Mesenchymal stem cell (in vitro differentiated cells and primary cell): ENCODE results near the gene SEC63.
"Not testable (repeated sequence)": the region's sequence is repeated elsewhere in the genome, so short reads cannot be mapped to it uniquely, and the experiment has no call there.

ENCODE experiments used
- DNase-seq: peaks from one replicate; pipeline ENCODE4 v3.0.0-alpha.2; 2013
- H2AFZ ChIP-seq: one replicate; pipeline ENCODE4 v1.6.1; 2013; ENCODE audit warnings: low read depth, mild to moderate bottlenecking, control low read depth, inconsistent platforms, low read length, moderate library complexity
- H2AK5ac ChIP-seq: 2 replicates; pipeline ENCODE4 v1.6.1; 2013; ENCODE audit warnings: low read length, moderate library complexity, mild to moderate bottlenecking, inconsistent platforms; ENCODE audit not compliant: severe bottlenecking
- H2BK120ac ChIP-seq: one replicate; pipeline ENCODE4 v1.6.1; 2013; ENCODE audit warnings: low read depth, mild to moderate bottlenecking, inconsistent platforms, low read length, moderate library complexity
- H2BK12ac ChIP-seq, 2 experiments: one replicate each; pipeline ENCODE4 v1.6.1; 2013; ENCODE audit warnings: inconsistent platforms in 2 of 2, low read length in 2 of 2, mild to moderate bottlenecking in 2 of 2, moderate library complexity in 2 of 2, control low read depth in 1 of 2
- H2BK15ac ChIP-seq: one replicate; pipeline ENCODE4 v1.6.1; 2013; ENCODE audit warnings: mild to moderate bottlenecking, low read depth, inconsistent platforms; ENCODE audit not compliant: poor library complexity, severe bottlenecking
- H2BK5ac ChIP-seq: 2 replicates; pipeline ENCODE4 v1.6.1; 2013; ENCODE audit warnings: low read depth, mild to moderate bottlenecking, low read length, control low read depth, inconsistent platforms; ENCODE audit not compliant: poor library complexity, severe bottlenecking
- H3K14ac ChIP-seq, 2 experiments: one replicate each; pipeline ENCODE4 v1.6.1; 2013; ENCODE audit warnings: inconsistent platforms in 2 of 2, low read length in 2 of 2, control low read depth in 1 of 2, mild to moderate bottlenecking in 1 of 2, moderate library complexity in 1 of 2
- H3K18ac ChIP-seq, 2 experiments: one replicate each; pipeline ENCODE4 v1.6.1; 2013; ENCODE audit warnings: inconsistent platforms in 2 of 2, low read length in 2 of 2, control low read depth in 1 of 2, low read depth in 1 of 2, mild to moderate bottlenecking in 1 of 2
- H3K23ac ChIP-seq, 2 experiments: one replicate each; pipeline ENCODE4 v1.6.1; 2013; ENCODE audit warnings: inconsistent platforms in 2 of 2, low read length in 2 of 2, mild to moderate bottlenecking in 2 of 2, moderate library complexity in 2 of 2, control low read depth in 1 of 2
- H3K27ac ChIP-seq: 2 replicates; pipeline ENCODE4 v1.5.1; 2013; ENCODE audit warnings: mild to moderate bottlenecking, moderate library complexity, low read length, control low read depth, inconsistent platforms; ENCODE audit not compliant: poor library complexity, severe bottlenecking
- H3K27me3 ChIP-seq, 2 experiments: 2 replicates each; pipeline versions ENCODE4 v1.6.1 to v1.7.0; 2013; ENCODE audit warnings: low read length in 2 of 2, mild to moderate bottlenecking in 2 of 2, moderate library complexity in 2 of 2, control low read depth in 1 of 2, inconsistent platforms in 1 of 2; ENCODE audit not compliant: control insufficient read depth in 1 of 2, insufficient read depth in 1 of 2
- H3K36me3 ChIP-seq, 2 experiments: 2 replicates each; pipeline versions ENCODE4 v1.6.1 to v1.7.0; 2013; ENCODE audit warnings: low read length in 2 of 2, control low read depth in 1 of 2, inconsistent platforms in 1 of 2, low read depth in 1 of 2, mild to moderate bottlenecking in 1 of 2; ENCODE audit not compliant: insufficient read depth in 2 of 2, control insufficient read depth in 1 of 2
- H3K4ac ChIP-seq, 2 experiments: one replicate each; pipeline ENCODE4 v1.6.1; 2013; ENCODE audit warnings: inconsistent platforms in 2 of 2, low read length in 2 of 2, mild to moderate bottlenecking in 2 of 2, moderate library complexity in 2 of 2, control low read depth in 1 of 2, low read depth in 1 of 2
- H3K4me1 ChIP-seq: 2 replicates; pipeline ENCODE4 v1.6.1; 2013; ENCODE audit warnings: low read depth, low read length, control low read depth; ENCODE audit not compliant: control insufficient read depth, insufficient read depth
- H3K4me2 ChIP-seq: 2 replicates; pipeline ENCODE4 v1.6.1; 2013; ENCODE audit warnings: low read length, mild to moderate bottlenecking, inconsistent platforms; ENCODE audit not compliant: poor library complexity, severe bottlenecking
- H3K4me3 ChIP-seq, 2 experiments: 2 replicates each; pipeline versions ENCODE4 v1.5.1 to v1.7.0; 2013; ENCODE audit warnings: low read length in 2 of 2, mild to moderate bottlenecking in 2 of 2, control low read depth in 1 of 2, low read depth in 1 of 2; ENCODE audit not compliant: insufficient read depth in 1 of 2
- H3K79me1 ChIP-seq: replicated peaks from 2 replicates; pipeline ENCODE4 v1.6.1; 2013; ENCODE audit warnings: mild to moderate bottlenecking, control low read depth, low read length, inconsistent platforms; ENCODE audit not compliant: poor library complexity, severe bottlenecking
- H3K9ac ChIP-seq: 2 replicates; pipeline ENCODE4 v1.7.0; 2013; ENCODE audit warnings: mild to moderate bottlenecking, low read length, moderate library complexity
- H3K9me3 ChIP-seq: 2 replicates; pipeline ENCODE4 v1.7.0; 2013; ENCODE audit warnings: mild to moderate bottlenecking, low read length; ENCODE audit not compliant: control insufficient read depth
- H4K8ac ChIP-seq: one replicate; pipeline ENCODE4 v1.6.1; 2013; ENCODE audit warnings: inconsistent platforms, mild to moderate bottlenecking, low read length, moderate library complexity
- H4K91ac ChIP-seq: one replicate; pipeline ENCODE4 v1.6.1; 2013; ENCODE audit warnings: mild to moderate bottlenecking, low read length, inconsistent platforms
- whole genome bisulfite sequencing: methylation state at CpG from one replicate; pipeline ENCODE4 v1.1.7; 2013; ENCODE audit warnings: mixed read lengths; 5-methylcytosine and 5-hydroxymethylcytosine counted together

SEC63 gene

DNA sequence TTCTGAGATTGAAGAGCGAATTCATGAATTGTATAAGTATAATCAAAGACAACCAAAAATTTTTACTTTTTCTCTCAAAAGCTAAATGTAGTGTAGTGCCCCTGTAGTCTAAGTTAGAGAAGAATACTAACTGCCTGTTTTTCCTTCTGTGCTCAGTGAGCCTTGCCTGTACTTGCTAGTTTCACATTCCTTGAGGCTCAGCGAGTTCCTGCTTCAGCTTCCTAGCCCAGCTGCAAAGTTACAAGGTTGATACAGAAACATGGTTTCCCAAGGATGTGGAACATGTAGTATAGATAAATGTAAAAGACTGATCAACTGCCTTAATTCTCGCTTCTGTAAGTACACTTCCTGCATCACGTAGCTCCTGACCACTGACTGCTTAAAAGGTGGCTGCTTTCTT, 33.1 kb upstream of the SEC63 start:
- Histone ChIP-seq H3K4ac (no peak overlapping the region), H3K4me1 (peaks cover 2% of the 10 kb centered on the region), H3K4me3 (no peak overlapping the region), H2AFZ (no peak overlapping the region), H3K4me2 (no peak overlapping the region), H3K9ac (no peak overlapping the region), H3K9me3 (no peaks in the 10 kb centered on the region), H2BK120ac (no peak overlapping the region), H2AK5ac (no peak overlapping the region), H2BK5ac (no peak overlapping the region), H3K27me3 (no peaks in the 10 kb centered on the region), H3K36me3 (no peaks in the 10 kb centered on the region), H3K23ac (no peak overlapping the region), H3K27ac (no peak overlapping the region), H2BK12ac (no peak overlapping the region), H4K91ac (no peak overlapping the region), H3K14ac (no peak overlapping the region), H3K79me1 (no peaks in the 10 kb centered on the region), H3K18ac (no peak overlapping the region), H2BK15ac (no peak overlapping the region), H4K8ac (no peak overlapping the region)
- WGBS: 77% methylated on average over 3 of the region's 4 CpGs
- DNase-seq: no peak

DNA sequence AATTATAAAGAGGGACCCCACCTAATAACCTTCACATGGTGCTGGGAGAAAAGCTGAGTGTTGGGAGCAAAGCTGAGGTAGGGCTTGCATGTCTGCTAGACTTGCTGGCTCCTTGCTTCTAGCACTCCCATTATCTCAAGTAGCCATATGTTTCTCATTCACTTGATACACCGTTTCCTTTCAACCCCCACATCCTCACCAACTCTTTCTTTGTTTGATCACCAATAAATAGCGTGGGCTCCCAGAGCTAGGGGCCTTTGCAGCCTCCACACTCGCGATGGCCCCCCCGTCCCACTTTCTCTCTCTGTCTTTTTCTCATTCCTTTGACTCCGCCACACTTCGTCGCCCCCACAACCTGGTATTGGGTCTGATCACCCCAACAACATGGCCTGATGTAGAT, 32.6 kb upstream of the SEC63 start:
- not testable (repeated sequence) for H3K27ac ChIP-seq, H4K8ac ChIP-seq, H3K79me1 ChIP-seq, H4K91ac ChIP-seq, H3K9ac ChIP-seq, H3K27me3 ChIP-seq, H2BK120ac ChIP-seq, H2BK15ac ChIP-seq, H3K9me3 ChIP-seq, H3K4me1 ChIP-seq, H3K14ac ChIP-seq, H3K18ac ChIP-seq, H3K4me3 ChIP-seq, H2BK5ac ChIP-seq, H2AK5ac ChIP-seq, H2BK12ac ChIP-seq, H2AFZ ChIP-seq, H3K23ac ChIP-seq, H3K36me3 ChIP-seq, H3K4ac ChIP-seq, DNase-seq, H3K4me2 ChIP-seq
- 73% methylated on average over 8 of the region's 8 CpGs for WGBS

DNA sequence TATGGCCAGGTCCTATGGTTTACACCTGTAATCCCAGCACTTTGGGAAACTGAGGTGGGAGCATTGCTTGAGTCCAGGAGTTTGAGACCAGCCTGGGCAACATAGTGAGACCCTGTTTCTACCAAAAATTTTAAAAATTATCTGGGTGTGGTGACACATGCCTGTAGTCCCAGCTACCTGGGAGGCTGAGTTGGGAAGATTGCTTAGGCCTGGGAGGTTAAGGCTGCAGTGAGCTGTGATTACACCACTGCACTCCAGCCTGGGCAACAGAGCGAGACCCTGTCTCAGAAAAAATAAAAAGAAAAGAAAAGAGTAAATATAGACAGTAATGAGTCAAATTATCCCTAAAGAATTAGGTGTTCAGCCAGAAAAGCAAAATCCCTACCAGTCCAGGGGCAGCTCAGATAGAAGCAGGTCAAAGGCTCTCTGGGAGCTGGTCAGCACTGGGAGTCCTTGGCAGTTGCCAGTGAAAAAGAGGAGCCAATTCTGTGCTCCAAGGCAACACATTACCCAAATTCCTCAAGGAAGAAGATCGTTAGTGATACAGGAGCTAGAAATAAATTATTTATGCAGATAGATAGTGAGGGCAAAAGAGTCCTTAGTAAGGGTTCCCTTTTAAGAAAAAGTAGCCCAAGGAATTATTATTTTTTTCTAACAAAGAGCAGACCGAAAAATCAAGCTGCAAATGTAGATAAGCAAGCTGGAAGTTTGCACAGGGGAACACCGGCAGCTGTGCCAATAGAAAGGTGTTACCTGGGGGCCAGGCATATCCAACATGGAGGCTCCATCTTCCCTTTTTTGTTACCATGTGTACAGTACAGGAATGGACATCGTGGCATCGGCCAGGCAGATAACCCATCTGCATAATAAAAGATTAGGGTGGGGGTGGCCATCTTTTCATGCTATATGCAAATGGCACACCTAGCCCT, 31.4 kb upstream of the SEC63 start:
- Histone ChIP-seq H2BK5ac (no peak overlapping the region), H3K9ac (no peak overlapping the region)
- 98% methylated on average over 5 of the region's 6 CpGs for WGBS

DNA sequence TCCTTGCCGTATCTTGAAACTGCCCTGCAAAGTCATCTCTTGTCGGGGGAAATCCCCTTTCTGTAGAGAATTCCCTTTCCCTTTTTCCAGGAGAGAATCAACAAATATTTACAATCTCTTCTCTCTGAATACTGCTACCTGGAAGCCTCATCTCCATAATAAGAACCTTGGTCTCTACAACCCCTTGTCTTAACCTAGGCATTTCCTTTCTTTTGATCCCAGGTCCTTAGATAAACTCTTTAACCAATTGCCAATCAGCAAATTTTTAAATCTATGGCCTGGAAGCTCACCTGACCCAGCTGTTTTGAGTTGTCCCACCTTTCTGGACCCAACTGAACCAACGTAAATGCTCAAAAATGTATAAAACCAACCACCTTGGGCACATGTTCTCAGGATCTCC, 30.6 kb upstream of the SEC63 start:
- Histone ChIP-seq H3K27me3 (no peaks in the 10 kb centered on the region), H3K4me3 (no peak overlapping the region), H3K4me2 (no peak overlapping the region), H3K18ac (no peak overlapping the region), H2AK5ac (no peak overlapping the region), H3K4me1 (peaks cover 4% of the 10 kb centered on the region), H2AFZ (no peak overlapping the region), H3K9me3 (no peaks in the 10 kb centered on the region), H3K14ac (no peak overlapping the region), H2BK120ac (no peak overlapping the region), H2BK12ac (no peak overlapping the region), H2BK5ac (no peak overlapping the region), H2BK15ac (no peak overlapping the region), H3K36me3 (no peaks in the 10 kb centered on the region), H3K9ac (no peak overlapping the region), H3K79me1 (no peaks in the 10 kb centered on the region), H3K4ac (no peak overlapping the region), H3K27ac (no peak overlapping the region), H4K91ac (no peak overlapping the region), H4K8ac (no peak overlapping the region), H3K23ac (no peak overlapping the region)
- DNase-seq: no peak
- 75% methylated on average over 3 of the region's 3 CpGs for WGBS

More for the DNA sequence above, 31.4 kb upstream of the SEC63 start:
- no peak overlapping the region for H2AFZ ChIP-seq
- H2BK12ac ChIP-seq: no peak overlapping the region
- no peak overlapping the region for H3K23ac ChIP-seq
- H4K8ac ChIP-seq: no peak overlapping the region
- no peaks in the 10 kb centered on the region for H3K9me3 ChIP-seq
- H3K4me2 ChIP-seq: no peak overlapping the region
- DNase-seq: no peak
- peaks cover 4% of the 10 kb centered on the region for H3K4me1 ChIP-seq
- no peak overlapping the region for H2AK5ac ChIP-seq
- no peaks in the 10 kb centered on the region for H3K79me1 ChIP-seq
- H2BK120ac ChIP-seq: no peak overlapping the region
- no peak overlapping the region for H2BK15ac ChIP-seq
- no peak overlapping the region for H3K4ac ChIP-seq
- H3K4me3 ChIP-seq: no peak overlapping the region
- no peaks in the 10 kb centered on the region for H3K27me3 ChIP-seq
- H3K14ac ChIP-seq: no peak overlapping the region
- H3K27ac ChIP-seq: no peak overlapping the region
- H3K18ac ChIP-seq: no peak overlapping the region
- H3K36me3 ChIP-seq: no peaks in the 10 kb centered on the region
- H4K91ac ChIP-seq: no peak overlapping the region
